ENCODE results near the gene TXNRD2.
"Not testable (repeated sequence)": the region's sequence is repeated elsewhere in the genome, so short reads cannot be mapped to it uniquely, and the experiment has no call there.

DNA sequence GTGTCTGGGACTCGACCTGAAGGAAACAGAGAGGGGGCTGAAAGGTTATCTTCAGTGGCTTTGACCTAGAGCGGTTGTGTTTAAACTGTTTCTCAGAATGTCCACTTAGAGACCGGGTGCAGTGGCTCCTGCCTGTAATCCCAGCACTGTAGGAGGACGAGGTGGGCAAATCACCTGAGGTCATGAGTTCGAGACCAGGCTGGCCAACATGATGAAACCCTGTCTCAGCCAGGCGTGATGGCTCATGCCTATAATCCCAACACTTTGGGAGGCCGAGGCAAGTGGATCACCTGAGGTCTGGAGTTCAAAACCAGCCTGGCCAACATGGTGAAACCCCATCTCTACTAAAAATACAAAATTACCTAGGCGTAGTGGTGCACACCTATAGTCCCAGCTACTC is 58.2 kb downstream of the TXNRD2 start:
- not testable (repeated sequence) for TF ChIP-seq RAD21 (IDR thresholded peaks at IDR 0.05; ENCODE audit: low read length); MAFK (IDR thresholded peaks at IDR 0.05; ENCODE audit: low read depth, low read length); POLR2A (IDR thresholded peaks at IDR 0.05; ENCODE audit: low read depth, low read length); RFX5 (IDR thresholded peaks at IDR 0.05; ENCODE audit: low read depth, low read length); ELK1 (IDR thresholded peaks at IDR 0.05; ENCODE audit: borderline replicate concordance, low read depth, low read length); MXI1 (IDR thresholded peaks at IDR 0.05; ENCODE audit: borderline replicate concordance, low read depth, low read length); RCOR1 (IDR thresholded peaks at IDR 0.05; ENCODE audit: insufficient replicate concordance, low read length); FOS (IDR thresholded peaks at IDR 0.05; ENCODE audit: low read depth, low read length); SMC3 (IDR thresholded peaks at IDR 0.05; ENCODE audit: low read depth, low read length); MAZ (IDR thresholded peaks at IDR 0.05; ENCODE audit: borderline replicate concordance, low read depth, low read length); NFE2L2 (IDR thresholded peaks at IDR 0.05; ENCODE audit: low read depth, low read length)
- TF ChIP-seq, protein P1, sequence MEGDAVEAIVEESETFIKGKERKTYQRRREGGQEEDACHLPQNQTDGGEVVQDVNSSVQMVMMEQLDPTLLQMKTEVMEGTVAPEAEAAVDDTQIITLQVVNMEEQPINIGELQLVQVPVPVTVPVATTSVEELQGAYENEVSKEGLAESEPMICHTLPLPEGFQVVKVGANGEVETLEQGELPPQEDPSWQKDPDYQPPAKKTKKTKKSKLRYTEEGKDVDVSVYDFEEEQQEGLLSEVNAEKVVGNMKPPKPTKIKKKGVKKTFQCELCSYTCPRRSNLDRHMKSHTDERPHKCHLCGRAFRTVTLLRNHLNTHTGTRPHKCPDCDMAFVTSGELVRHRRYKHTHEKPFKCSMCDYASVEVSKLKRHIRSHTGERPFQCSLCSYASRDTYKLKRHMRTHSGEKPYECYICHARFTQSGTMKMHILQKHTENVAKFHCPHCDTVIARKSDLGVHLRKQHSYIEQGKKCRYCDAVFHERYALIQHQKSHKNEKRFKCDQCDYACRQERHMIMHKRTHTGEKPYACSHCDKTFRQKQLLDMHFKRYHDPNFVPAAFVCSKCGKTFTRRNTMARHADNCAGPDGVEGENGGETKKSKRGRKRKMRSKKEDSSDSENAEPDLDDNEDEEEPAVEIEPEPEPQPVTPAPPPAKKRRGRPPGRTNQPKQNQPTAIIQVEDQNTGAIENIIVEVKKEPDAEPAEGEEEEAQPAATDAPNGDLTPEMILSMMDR (conservative IDR thresholded peaks at IDR 0.05; ENCODE audit: low read depth, low read length): not testable (repeated sequence)
- TF ChIP-seq, protein P2, sequence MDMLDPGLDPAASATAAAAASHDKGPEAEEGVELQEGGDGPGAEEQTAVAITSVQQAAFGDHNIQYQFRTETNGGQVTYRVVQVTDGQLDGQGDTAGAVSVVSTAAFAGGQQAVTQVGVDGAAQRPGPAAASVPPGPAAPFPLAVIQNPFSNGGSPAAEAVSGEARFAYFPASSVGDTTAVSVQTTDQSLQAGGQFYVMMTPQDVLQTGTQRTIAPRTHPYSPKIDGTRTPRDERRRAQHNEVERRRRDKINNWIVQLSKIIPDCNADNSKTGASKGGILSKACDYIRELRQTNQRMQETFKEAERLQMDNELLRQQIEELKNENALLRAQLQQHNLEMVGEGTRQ (IDR thresholded peaks at IDR 0.05; ENCODE audit: low read depth, low read length): not testable (repeated sequence)

Measured in IMR-90 (cell line).